Nephron progenitor cell (in vitro differentiated cells): ENCODE data around the gene TIPARP.

Experiments
- DNase-seq: peaks from one replicate; pipeline ENCODE4 v3.0.0; 2021
- H3K27ac Mint-ChIP-seq: 2 replicates; pipeline ENCODE4 v1.8.0; 2021; ENCODE audit warnings: mild to moderate bottlenecking, moderate library complexity, mixed read lengths
- H3K27me3 Mint-ChIP-seq: 2 replicates; pipeline ENCODE4 v1.8.0; 2021; ENCODE audit warnings: mild to moderate bottlenecking, low read depth, mixed read lengths; ENCODE audit not compliant: poor library complexity
- H3K36me3 Mint-ChIP-seq: 2 replicates; pipeline ENCODE4 v1.8.0; 2021; ENCODE audit warnings: low read depth, mixed read lengths
- H3K4me1 Mint-ChIP-seq: 2 replicates; pipeline ENCODE4 v1.8.0; 2021; ENCODE audit warnings: mixed read lengths
- H3K4me3 Mint-ChIP-seq: 2 replicates; pipeline ENCODE4 v1.8.0; 2021; ENCODE audit warnings: mild to moderate bottlenecking, moderate library complexity, mixed read lengths
- H3K9me3 Mint-ChIP-seq: 2 replicates; pipeline ENCODE4 v1.8.0; 2021; ENCODE audit warnings: mild to moderate bottlenecking, moderate library complexity, mixed read lengths
- TF ChIP-seq, protein P1 (sequence below): fragments of 200-600 bp; sonication (generic); IDR thresholded peaks from 2 replicates; pipeline ENCODE4 v1.5.0; 2021; ENCODE audit warnings: antibody characterized with exemption

The TIPARP gene

GRCh38 chr3:156659260-156659659 is 15.1 kb upstream of the TIPARP start:
- Mint-ChIP-seq H3K4me1 (peaks cover 26% of the 10 kb centered on the region), H3K27me3 (no peaks in the 10 kb centered on the region), H3K9me3 (peaks cover 4% of the 10 kb centered on the region), H3K36me3 (no peaks in the 10 kb centered on the region), H3K27ac (peak overlapping the region; percentile 77), H3K4me3 (peak overlapping the region; percentile 30)
- DNase-seq, result no peak
- TF ChIP-seq, protein P1, sequence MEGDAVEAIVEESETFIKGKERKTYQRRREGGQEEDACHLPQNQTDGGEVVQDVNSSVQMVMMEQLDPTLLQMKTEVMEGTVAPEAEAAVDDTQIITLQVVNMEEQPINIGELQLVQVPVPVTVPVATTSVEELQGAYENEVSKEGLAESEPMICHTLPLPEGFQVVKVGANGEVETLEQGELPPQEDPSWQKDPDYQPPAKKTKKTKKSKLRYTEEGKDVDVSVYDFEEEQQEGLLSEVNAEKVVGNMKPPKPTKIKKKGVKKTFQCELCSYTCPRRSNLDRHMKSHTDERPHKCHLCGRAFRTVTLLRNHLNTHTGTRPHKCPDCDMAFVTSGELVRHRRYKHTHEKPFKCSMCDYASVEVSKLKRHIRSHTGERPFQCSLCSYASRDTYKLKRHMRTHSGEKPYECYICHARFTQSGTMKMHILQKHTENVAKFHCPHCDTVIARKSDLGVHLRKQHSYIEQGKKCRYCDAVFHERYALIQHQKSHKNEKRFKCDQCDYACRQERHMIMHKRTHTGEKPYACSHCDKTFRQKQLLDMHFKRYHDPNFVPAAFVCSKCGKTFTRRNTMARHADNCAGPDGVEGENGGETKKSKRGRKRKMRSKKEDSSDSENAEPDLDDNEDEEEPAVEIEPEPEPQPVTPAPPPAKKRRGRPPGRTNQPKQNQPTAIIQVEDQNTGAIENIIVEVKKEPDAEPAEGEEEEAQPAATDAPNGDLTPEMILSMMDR, result no peak

DNA sequence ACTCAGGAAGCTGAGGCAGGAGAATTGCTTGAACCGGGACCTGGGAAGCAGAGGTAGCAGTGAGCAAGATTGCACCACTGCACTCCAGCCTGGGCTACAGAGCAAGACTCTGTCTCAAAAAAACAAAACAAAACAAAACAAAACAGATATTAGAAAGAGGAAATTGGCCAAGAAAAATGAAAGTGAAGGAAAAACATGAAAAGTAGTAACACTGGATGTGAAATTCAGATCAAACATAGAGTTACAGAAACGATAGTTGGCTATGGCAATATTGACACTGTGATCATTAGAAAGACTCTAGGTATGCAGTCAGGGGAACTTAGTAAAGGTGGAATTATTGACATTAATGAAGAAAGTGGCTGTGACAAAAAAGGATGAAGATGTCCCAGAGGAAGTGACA is 13.2 kb upstream of the TIPARP start:
- no peak for DNase-seq
- Mint-ChIP-seq H3K9me3 (peaks cover 4% of the 10 kb centered on the region), H3K4me3 (no peak overlapping the region), H3K4me1 (peaks cover 45% of the 10 kb centered on the region), H3K36me3 (no peaks in the 10 kb centered on the region), H3K27ac (peak overlapping the region; percentile 5), H3K27me3 (no peaks in the 10 kb centered on the region)
- TF ChIP-seq, protein P1, result no peak

- Mint-ChIP-seq H3K4me1 (peaks cover 42% of the 10 kb centered on the region), H3K36me3 (no peaks in the 10 kb centered on the region), H3K4me3 (no peak overlapping the region), H3K27me3 (no peaks in the 10 kb centered on the region), H3K27ac (peak overlapping the region; percentile 23), H3K9me3 (peaks cover 4% of the 10 kb centered on the region)
- no peak for DNase-seq
- TF ChIP-seq, protein P1, result no peak
Observed at GRCh38 chr3:156664011-156664830, 10.2 kb upstream of the TIPARP start.

- H3K4me1 Mint-ChIP-seq, result peaks cover 36% of the 10 kb centered on the region
- no peak for DNase-seq
- no peaks in the 10 kb centered on the region for H3K27me3 Mint-ChIP-seq
- no peak overlapping the region for H3K27ac Mint-ChIP-seq
- no peak overlapping the region for H3K4me3 Mint-ChIP-seq
- H3K9me3 Mint-ChIP-seq, result peaks cover 4% of the 10 kb centered on the region
- no peaks in the 10 kb centered on the region for H3K36me3 Mint-ChIP-seq
- TF ChIP-seq, protein P1, result no peak
Observed at GRCh38 chr3:156664831-156665178, 9.6 kb upstream of the TIPARP start.

- Mint-ChIP-seq H3K4me3 (no peak overlapping the region), H3K27me3 (no peaks in the 10 kb centered on the region), H3K27ac (no peak overlapping the region), H3K36me3 (no peaks in the 10 kb centered on the region), H3K4me1 (peaks cover 35% of the 10 kb centered on the region), H3K9me3 (peaks cover 4% of the 10 kb centered on the region)
- no peak for DNase-seq
- TF ChIP-seq, protein P1, result no peak
Observed at GRCh38 chr3:156665291-156665690, 9.1 kb upstream of the TIPARP start.

GRCh38 chr3:156666073-156666472 is 8.3 kb upstream of the TIPARP start:
- no peaks in the 10 kb centered on the region for H3K27me3 Mint-ChIP-seq
- peaks cover 4% of the 10 kb centered on the region for H3K9me3 Mint-ChIP-seq
- peak overlapping the region; percentile 0 for H3K27ac Mint-ChIP-seq
- TF ChIP-seq, protein P1, result no peak
- peaks cover 35% of the 10 kb centered on the region for H3K4me1 Mint-ChIP-seq
- no peak for DNase-seq
- H3K4me3 Mint-ChIP-seq, result no peak overlapping the region
- no peaks in the 10 kb centered on the region for H3K36me3 Mint-ChIP-seq
